ENCODE data around the gene NR2F1-AS1. TPM values are rescaled to one million over a fixed set of nuclear protein-coding genes. Genes with fewer than 3 reads are reported as not detected.

The NR2F1-AS1 gene
- total RNA-seq, 1 experiment from 2014 or later, result 27.0 TPM

- DNase-seq (ENCODE audit: low read depth, low spot score), result no peak
- H3K4me1 ChIP-seq (ENCODE audit: control insufficient read depth, insufficient read depth, low read length), result peaks cover 7% of the 10 kb centered on the region
- TF ChIP-seq SIN3A (IDR thresholded peaks at IDR 0.05; ENCODE audit: borderline replicate concordance, insufficient read depth, low read depth, low read length) (no peak), POLR2AphosphoS5 (IDR thresholded peaks at IDR 0.05; ENCODE audit: low read depth, low read length) (no peak), TCF7L2 (IDR thresholded peaks at IDR 0.05; ENCODE audit: low read depth, low read length) (no peak)
- H3K36me3 ChIP-seq (ENCODE audit: control insufficient read depth, insufficient read depth, low read length), result no peaks in the 10 kb centered on the region
- no peaks in the 10 kb centered on the region for H3K9me3 ChIP-seq (ENCODE audit: control insufficient read depth, insufficient read depth, low read depth, low read length)
- no TSS peak for BruUV-seq (replicated peaks)
- no peak for ATAC-seq
- intact Hi-C loops (cut with micrococcal nuclease; ENCODE audit: unreplicated experiment) (no loop called here), in situ Hi-C loops (cut with HindIII; ENCODE audit: low pct_unique_long_range_greater_than_20kb, low sequenced_read_pairs) (loop anchor here (25.0 kb wide), 1 partner anchor 190 kb away; no protein-coding TSS in a partner anchor)
- H3K27me3 ChIP-seq (ENCODE audit: control insufficient read depth, insufficient read depth, low read length), result no peaks in the 10 kb centered on the region
- H3K27ac ChIP-seq (ENCODE audit: low read length), result peak overlapping the region; percentile 94; the same call in 1 of the 2 replicates
- peak overlapping the region; percentile 86 to 94 for H3K4me3 ChIP-seq (ENCODE audit: low read depth in 2 of 2, low read length in 2 of 2)
- CTCF ChIA-PET, result no interaction called here
- POLR2A ChIA-PET, result interaction anchor here (0.6 to 1.4 kb wide), 2 partner anchors 39 to 677 kb away, joined by 3 to 8 read pairs; partner anchors contain the start of gene NR2F1
Measured at GRCh38 chr5:93622240-93622885, 41.3 kb upstream of the NR2F1-AS1 start.

- ATAC-seq (peak; percentile 94), DNase-seq (ENCODE audit: low read depth, low spot score) (peak; percentile 52)
- Histone ChIP-seq H3K4me3 (ENCODE audit: low read depth in 2 of 2, low read length in 2 of 2) (peak overlapping the region; percentile 86 to 94), H3K27ac (ENCODE audit: low read length) (peak overlapping the region; percentile 94), H3K27me3 (ENCODE audit: control insufficient read depth, insufficient read depth, low read length) (no peaks in the 10 kb centered on the region), H3K36me3 (ENCODE audit: control insufficient read depth, insufficient read depth, low read length) (no peaks in the 10 kb centered on the region), H3K4me1 (ENCODE audit: control insufficient read depth, insufficient read depth, low read length) (peaks cover 7% of the 10 kb centered on the region), H3K9me3 (ENCODE audit: control insufficient read depth, insufficient read depth, low read depth, low read length) (no peaks in the 10 kb centered on the region)
- CTCF ChIA-PET, result no interaction called here
- intact Hi-C loops (cut with micrococcal nuclease; ENCODE audit: unreplicated experiment), result no loop called here
- TF ChIP-seq POLR2AphosphoS5 (IDR thresholded peaks at IDR 0.05; ENCODE audit: low read depth, low read length) (peak; percentile 80), CTCF (IDR thresholded peaks at IDR 0.05) (no peak), TCF7L2 (IDR thresholded peaks at IDR 0.05; ENCODE audit: low read depth, low read length) (no peak), REST (IDR thresholded peaks at IDR 0.05; ENCODE audit: insufficient read depth in 1 of 2, low read depth in 2 of 2, low read length in 1 of 2) (0 out of 4 replicates have a peak, but pooled peaks of 1 of the 2 experiments have one; percentile 37), SIN3A (IDR thresholded peaks at IDR 0.05; ENCODE audit: borderline replicate concordance, insufficient read depth, low read depth, low read length) (peak; percentile 48; the same call in 1 of the 2 replicates)
- POLR2A ChIA-PET, result interaction anchor here (1.4 to 1.8 kb wide), 2 partner anchors 18 to 38 kb away, joined by 4 to 8 read pairs; partner anchors contain the start of gene NR2F1
- BruUV-seq (replicated peaks), result no TSS peak
- in situ Hi-C loops (cut with HindIII; ENCODE audit: low pct_unique_long_range_greater_than_20kb, low sequenced_read_pairs), result loop anchor here (25.0 kb wide), 1 partner anchor 191 kb away; no protein-coding TSS in a partner anchor
Measured at GRCh38 chr5:93621327-93621798, 40.3 kb upstream of the NR2F1-AS1 start.

Measured in Panc1 (cell line).